WTC11 (cell line): Measurements from ENCODE around the gene TRMT2A. TPM values are rescaled to one million over a fixed set of nuclear protein-coding genes. Genes with fewer than 3 reads are reported as not detected.

Experiments used
- ATAC-seq: fragments of 200-7000 bp; cut with Tn5 transposase; 2 replicates; pipeline ENCODE4 v1.10.0; 2021; ENCODE audit warnings: mild to moderate bottlenecking, moderate library complexity
- CTCF ChIA-PET: fragments of 300-600 bp; sonication (Branson Sonifier 250); formaldehyde crosslinking; loops from one replicate; lab custom pipeline; 2021; ENCODE audit warnings: antibody characterized with exemption; lab: Charles Lee
- POLR2A ChIA-PET: fragments of 350-600 bp; sonication (Branson Sonifier 250); formaldehyde crosslinking; loops from one replicate; lab custom pipeline; 2021; ENCODE audit warnings: antibody characterized with exemption; lab: Charles Lee
- DNase-seq: peaks from one replicate; pipeline ENCODE4 v3.0.0; 2021; ENCODE audit warnings: low spot score
- H3K27ac Mint-ChIP-seq: 2 replicates; pipeline ENCODE4 v1.8.0; 2021; ENCODE audit warnings: mixed read lengths
- H3K27me3 Mint-ChIP-seq: 2 replicates; pipeline ENCODE4 v1.8.0; 2021; ENCODE audit warnings: low read depth, mild to moderate bottlenecking, moderate library complexity, mixed read lengths
- H3K36me3 Mint-ChIP-seq: 2 replicates; pipeline ENCODE4 v1.8.0; 2021; ENCODE audit warnings: mixed read lengths
- H3K4me1 Mint-ChIP-seq: 2 replicates; pipeline ENCODE4 v1.8.0; 2022; ENCODE audit warnings: mixed read lengths
- H3K4me3 Mint-ChIP-seq: 2 replicates; pipeline ENCODE4 v1.8.0; 2021; ENCODE audit warnings: mild to moderate bottlenecking, moderate library complexity, mixed read lengths
- H3K9me3 Mint-ChIP-seq: 2 replicates; pipeline ENCODE4 v1.8.0; 2021; ENCODE audit warnings: mixed read lengths
- CBFB ChIP-seq: sonication (generic); formaldehyde crosslinking; IDR thresholded peaks from 2 replicates; pipeline ENCODE4 v1.8.1; 2022; ENCODE audit warnings: mild to moderate bottlenecking, low read depth, missing genetic modification reagents
- CREB1 ChIP-seq: sonication (generic); formaldehyde crosslinking; IDR thresholded peaks from 2 replicates; pipeline ENCODE4 v1.8.0; 2023; ENCODE audit warnings: mild to moderate bottlenecking, missing genetic modification reagents
- CREM ChIP-seq: sonication (generic); formaldehyde crosslinking; IDR thresholded peaks from 2 replicates; pipeline ENCODE4 v1.8.1; 2022; ENCODE audit warnings: mild to moderate bottlenecking, missing genetic modification reagents, moderate library complexity
- FOXK1 ChIP-seq: sonication (generic); formaldehyde crosslinking; IDR thresholded peaks from 2 replicates; pipeline ENCODE4 v1.8.0; 2022; ENCODE audit warnings: mild to moderate bottlenecking, moderate library complexity, missing genetic modification reagents
- NR2C2 ChIP-seq: sonication (generic); formaldehyde crosslinking; IDR thresholded peaks from 2 replicates; pipeline ENCODE4 v1.8.0; 2022; ENCODE audit warnings: mild to moderate bottlenecking, missing genetic modification reagents
- PRRX2 ChIP-seq: fragments of 250-450 bp; sonication (Bioruptor Pico); IDR thresholded peaks from 2 replicates; pipeline ENCODE4 v1.8.0; 2021; ENCODE audit warnings: mild to moderate bottlenecking
- SMAD4 ChIP-seq: sonication (generic); formaldehyde crosslinking; IDR thresholded peaks from 2 replicates; pipeline ENCODE4 v1.8.0; 2022; ENCODE audit warnings: mild to moderate bottlenecking, missing genetic modification reagents
- SOX15 ChIP-seq: fragments of 250-450 bp; sonication (Bioruptor Pico); IDR thresholded peaks from 2 replicates; pipeline ENCODE4 v1.9.0; 2021; ENCODE audit warnings: mild to moderate bottlenecking
- TCF7 ChIP-seq: sonication (generic); formaldehyde crosslinking; IDR thresholded peaks from 2 replicates; pipeline ENCODE4 v1.8.0; 2022; ENCODE audit warnings: mild to moderate bottlenecking, low read depth, missing genetic modification reagents, moderate library complexity
- total RNA-seq: library from RNA; stranded (reverse); gene quantifications from 3 replicates; pipeline ENCODE4 v1.2.3, GENCODE V29; 2021
- TF ChIP-seq, protein P1 (sequence below): fragments of 250-450 bp; sonication (Bioruptor Pico); IDR thresholded peaks from 2 replicates; pipeline ENCODE4 v1.9.0; 2021; ENCODE audit warnings: mild to moderate bottlenecking
- TF ChIP-seq, protein P2 (sequence below): sonication (generic); formaldehyde crosslinking; IDR thresholded peaks from 2 replicates; pipeline ENCODE4 v1.8.0; 2023; ENCODE audit warnings: missing genetic modification reagents, mild to moderate bottlenecking, borderline replicate concordance
- TF ChIP-seq, protein P3 (sequence below): fragments of 250-450 bp; sonication (Bioruptor Pico); IDR thresholded peaks from 2 replicates; pipeline ENCODE4 v1.9.0; 2021; ENCODE audit warnings: mild to moderate bottlenecking, borderline replicate concordance
- TF ChIP-seq, protein P4 (sequence below): sonication (generic); formaldehyde crosslinking; IDR thresholded peaks from 2 replicates; pipeline ENCODE4 v1.8.1; 2023; ENCODE audit warnings: mild to moderate bottlenecking, missing genetic modification reagents, moderate library complexity
- TF ChIP-seq, protein P5 (sequence below): sonication (generic); formaldehyde crosslinking; IDR thresholded peaks from 2 replicates; pipeline ENCODE4 v1.8.1; 2023; ENCODE audit warnings: mild to moderate bottlenecking, missing genetic modification reagents, moderate library complexity
- TF ChIP-seq, protein P6 (sequence below): fragments of 250-450 bp; sonication (Bioruptor Pico); IDR thresholded peaks from 2 replicates; pipeline ENCODE4 v1.8.0; 2021; ENCODE audit warnings: mild to moderate bottlenecking
- TF ChIP-seq, protein P7 (sequence below): sonication (generic); formaldehyde crosslinking; IDR thresholded peaks from 2 replicates; pipeline ENCODE4 v1.8.0; 2023; ENCODE audit warnings: missing genetic modification reagents
- TF ChIP-seq, protein P8 (sequence below): sonication (generic); formaldehyde crosslinking; IDR thresholded peaks from 2 replicates; pipeline ENCODE4 v1.8.1; 2023; ENCODE audit warnings: mild to moderate bottlenecking, missing genetic modification reagents

The TRMT2A gene
- total RNA-seq, 1 experiment from 2014 or later: 68.6 TPM

DNA sequence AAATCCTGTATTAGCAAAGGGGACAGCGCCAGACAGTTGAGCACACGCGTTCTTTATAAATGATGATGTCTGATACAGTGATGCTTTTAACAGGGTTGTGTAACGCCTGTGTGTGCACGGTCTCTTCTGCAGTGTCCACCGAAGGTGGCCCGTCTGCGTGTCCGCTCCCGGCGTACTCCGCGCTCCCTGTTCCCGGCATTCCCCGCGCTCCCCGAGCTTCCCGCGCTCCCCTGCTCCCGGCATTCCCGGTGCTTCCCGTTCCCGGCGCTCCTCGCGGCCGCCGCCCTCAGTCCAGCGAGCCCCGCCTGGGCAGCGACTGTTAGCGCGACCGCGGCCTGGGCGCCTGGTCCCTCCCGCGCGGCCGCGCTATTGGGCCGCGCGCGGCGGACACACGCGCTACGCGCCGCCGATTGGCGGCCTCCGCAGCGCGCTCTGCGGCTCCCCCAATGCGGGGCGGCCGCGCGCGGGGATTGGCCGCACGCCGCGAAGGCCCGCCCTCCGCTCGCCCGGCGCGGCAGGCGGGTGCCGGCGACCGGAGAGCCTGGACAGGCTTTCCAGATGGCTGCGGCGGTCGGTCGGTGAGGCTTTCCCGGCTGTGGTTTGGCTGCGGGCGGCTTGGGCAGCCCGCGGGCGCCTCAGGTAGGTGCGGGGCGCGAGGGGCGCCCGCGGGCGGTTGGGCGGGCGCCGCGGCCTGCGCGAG is 37.1 kb downstream of the TRMT2A start, which contains the start of gene DGCR8:
Gene DGCR8 (plus strand): TSS at position 497 of the 700 bp plus-strand sequence. CDS start 5,723 bp downstream, outside the sequence.
- CTCF ChIA-PET: interaction anchor here (0.5 to 1.0 kb wide), 6 partner anchors 37 to 126 kb away, joined by 4 to 7 read pairs (median 5); partner anchors contain the start of gene TRMT2A
- POLR2A ChIA-PET: interaction anchor here (0.6 to 1.5 kb wide), 2 partner anchors 64 to 94 kb away, joined by 3 to 6 read pairs; no protein-coding TSS in a partner anchor
- peaks cover 38% of the 10 kb centered on the region for H3K4me1 Mint-ChIP-seq
- H3K36me3 Mint-ChIP-seq: no peaks in the 10 kb centered on the region
- peak within 1 kb of the TSS; percentile 91 for H3K4me3 Mint-ChIP-seq
- H3K27me3 Mint-ChIP-seq: no peaks in the 10 kb centered on the region; the same call in 1 of the 2 replicates
- peak; percentile 89 for DNase-seq
- peak; percentile 92 for ATAC-seq
- H3K27ac Mint-ChIP-seq: peak within 1 kb of the TSS; percentile 90
- no peaks in the 10 kb centered on the region for H3K9me3 Mint-ChIP-seq
- TF ChIP-seq, protein P1, sequence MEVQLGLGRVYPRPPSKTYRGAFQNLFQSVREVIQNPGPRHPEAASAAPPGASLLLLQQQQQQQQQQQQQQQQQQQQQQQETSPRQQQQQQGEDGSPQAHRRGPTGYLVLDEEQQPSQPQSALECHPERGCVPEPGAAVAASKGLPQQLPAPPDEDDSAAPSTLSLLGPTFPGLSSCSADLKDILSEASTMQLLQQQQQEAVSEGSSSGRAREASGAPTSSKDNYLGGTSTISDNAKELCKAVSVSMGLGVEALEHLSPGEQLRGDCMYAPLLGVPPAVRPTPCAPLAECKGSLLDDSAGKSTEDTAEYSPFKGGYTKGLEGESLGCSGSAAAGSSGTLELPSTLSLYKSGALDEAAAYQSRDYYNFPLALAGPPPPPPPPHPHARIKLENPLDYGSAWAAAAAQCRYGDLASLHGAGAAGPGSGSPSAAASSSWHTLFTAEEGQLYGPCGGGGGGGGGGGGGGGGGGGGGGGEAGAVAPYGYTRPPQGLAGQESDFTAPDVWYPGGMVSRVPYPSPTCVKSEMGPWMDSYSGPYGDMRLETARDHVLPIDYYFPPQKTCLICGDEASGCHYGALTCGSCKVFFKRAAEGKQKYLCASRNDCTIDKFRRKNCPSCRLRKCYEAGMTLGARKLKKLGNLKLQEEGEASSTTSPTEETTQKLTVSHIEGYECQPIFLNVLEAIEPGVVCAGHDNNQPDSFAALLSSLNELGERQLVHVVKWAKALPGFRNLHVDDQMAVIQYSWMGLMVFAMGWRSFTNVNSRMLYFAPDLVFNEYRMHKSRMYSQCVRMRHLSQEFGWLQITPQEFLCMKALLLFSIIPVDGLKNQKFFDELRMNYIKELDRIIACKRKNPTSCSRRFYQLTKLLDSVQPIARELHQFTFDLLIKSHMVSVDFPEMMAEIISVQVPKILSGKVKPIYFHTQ: no peak
- TF ChIP-seq TCF7 (CRISPR knock-in tag): no peak
- TF ChIP-seq NR2C2 (CRISPR knock-in tag): no peak
- no peak for TF ChIP-seq CREB1 (CRISPR knock-in tag)
- TF ChIP-seq, protein P2, sequence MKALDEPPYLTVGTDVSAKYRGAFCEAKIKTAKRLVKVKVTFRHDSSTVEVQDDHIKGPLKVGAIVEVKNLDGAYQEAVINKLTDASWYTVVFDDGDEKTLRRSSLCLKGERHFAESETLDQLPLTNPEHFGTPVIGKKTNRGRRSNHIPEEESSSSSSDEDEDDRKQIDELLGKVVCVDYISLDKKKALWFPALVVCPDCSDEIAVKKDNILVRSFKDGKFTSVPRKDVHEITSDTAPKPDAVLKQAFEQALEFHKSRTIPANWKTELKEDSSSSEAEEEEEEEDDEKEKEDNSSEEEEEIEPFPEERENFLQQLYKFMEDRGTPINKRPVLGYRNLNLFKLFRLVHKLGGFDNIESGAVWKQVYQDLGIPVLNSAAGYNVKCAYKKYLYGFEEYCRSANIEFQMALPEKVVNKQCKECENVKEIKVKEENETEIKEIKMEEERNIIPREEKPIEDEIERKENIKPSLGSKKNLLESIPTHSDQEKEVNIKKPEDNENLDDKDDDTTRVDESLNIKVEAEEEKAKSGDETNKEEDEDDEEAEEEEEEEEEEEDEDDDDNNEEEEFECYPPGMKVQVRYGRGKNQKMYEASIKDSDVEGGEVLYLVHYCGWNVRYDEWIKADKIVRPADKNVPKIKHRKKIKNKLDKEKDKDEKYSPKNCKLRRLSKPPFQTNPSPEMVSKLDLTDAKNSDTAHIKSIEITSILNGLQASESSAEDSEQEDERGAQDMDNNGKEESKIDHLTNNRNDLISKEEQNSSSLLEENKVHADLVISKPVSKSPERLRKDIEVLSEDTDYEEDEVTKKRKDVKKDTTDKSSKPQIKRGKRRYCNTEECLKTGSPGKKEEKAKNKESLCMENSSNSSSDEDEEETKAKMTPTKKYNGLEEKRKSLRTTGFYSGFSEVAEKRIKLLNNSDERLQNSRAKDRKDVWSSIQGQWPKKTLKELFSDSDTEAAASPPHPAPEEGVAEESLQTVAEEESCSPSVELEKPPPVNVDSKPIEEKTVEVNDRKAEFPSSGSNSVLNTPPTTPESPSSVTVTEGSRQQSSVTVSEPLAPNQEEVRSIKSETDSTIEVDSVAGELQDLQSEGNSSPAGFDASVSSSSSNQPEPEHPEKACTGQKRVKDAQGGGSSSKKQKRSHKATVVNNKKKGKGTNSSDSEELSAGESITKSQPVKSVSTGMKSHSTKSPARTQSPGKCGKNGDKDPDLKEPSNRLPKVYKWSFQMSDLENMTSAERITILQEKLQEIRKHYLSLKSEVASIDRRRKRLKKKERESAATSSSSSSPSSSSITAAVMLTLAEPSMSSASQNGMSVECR (CRISPR knock-in tag): no peak; the same call in 1 of the 2 replicates
- peak; percentile 77; the same call in 1 of the 2 replicates for TF ChIP-seq FOXK1 (CRISPR knock-in tag)
- TF ChIP-seq, protein P3, sequence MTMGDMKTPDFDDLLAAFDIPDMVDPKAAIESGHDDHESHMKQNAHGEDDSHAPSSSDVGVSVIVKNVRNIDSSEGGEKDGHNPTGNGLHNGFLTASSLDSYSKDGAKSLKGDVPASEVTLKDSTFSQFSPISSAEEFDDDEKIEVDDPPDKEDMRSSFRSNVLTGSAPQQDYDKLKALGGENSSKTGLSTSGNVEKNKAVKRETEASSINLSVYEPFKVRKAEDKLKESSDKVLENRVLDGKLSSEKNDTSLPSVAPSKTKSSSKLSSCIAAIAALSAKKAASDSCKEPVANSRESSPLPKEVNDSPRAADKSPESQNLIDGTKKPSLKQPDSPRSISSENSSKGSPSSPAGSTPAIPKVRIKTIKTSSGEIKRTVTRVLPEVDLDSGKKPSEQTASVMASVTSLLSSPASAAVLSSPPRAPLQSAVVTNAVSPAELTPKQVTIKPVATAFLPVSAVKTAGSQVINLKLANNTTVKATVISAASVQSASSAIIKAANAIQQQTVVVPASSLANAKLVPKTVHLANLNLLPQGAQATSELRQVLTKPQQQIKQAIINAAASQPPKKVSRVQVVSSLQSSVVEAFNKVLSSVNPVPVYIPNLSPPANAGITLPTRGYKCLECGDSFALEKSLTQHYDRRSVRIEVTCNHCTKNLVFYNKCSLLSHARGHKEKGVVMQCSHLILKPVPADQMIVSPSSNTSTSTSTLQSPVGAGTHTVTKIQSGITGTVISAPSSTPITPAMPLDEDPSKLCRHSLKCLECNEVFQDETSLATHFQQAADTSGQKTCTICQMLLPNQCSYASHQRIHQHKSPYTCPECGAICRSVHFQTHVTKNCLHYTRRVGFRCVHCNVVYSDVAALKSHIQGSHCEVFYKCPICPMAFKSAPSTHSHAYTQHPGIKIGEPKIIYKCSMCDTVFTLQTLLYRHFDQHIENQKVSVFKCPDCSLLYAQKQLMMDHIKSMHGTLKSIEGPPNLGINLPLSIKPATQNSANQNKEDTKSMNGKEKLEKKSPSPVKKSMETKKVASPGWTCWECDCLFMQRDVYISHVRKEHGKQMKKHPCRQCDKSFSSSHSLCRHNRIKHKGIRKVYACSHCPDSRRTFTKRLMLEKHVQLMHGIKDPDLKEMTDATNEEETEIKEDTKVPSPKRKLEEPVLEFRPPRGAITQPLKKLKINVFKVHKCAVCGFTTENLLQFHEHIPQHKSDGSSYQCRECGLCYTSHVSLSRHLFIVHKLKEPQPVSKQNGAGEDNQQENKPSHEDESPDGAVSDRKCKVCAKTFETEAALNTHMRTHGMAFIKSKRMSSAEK: no peak
- TF ChIP-seq PRRX2 (CRISPR knock-in tag): no peak
- no peak for TF ChIP-seq SMAD4
- TF ChIP-seq CBFB (CRISPR knock-in tag): no peak
- TF ChIP-seq, protein P4, sequence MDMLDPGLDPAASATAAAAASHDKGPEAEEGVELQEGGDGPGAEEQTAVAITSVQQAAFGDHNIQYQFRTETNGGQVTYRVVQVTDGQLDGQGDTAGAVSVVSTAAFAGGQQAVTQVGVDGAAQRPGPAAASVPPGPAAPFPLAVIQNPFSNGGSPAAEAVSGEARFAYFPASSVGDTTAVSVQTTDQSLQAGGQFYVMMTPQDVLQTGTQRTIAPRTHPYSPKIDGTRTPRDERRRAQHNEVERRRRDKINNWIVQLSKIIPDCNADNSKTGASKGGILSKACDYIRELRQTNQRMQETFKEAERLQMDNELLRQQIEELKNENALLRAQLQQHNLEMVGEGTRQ (CRISPR knock-in tag): no peak
- TF ChIP-seq, protein P5, sequence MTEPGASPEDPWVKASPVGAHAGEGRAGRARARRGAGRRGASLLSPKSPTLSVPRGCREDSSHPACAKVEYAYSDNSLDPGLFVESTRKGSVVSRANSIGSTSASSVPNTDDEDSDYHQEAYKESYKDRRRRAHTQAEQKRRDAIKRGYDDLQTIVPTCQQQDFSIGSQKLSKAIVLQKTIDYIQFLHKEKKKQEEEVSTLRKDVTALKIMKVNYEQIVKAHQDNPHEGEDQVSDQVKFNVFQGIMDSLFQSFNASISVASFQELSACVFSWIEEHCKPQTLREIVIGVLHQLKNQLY (CRISPR knock-in tag): no peak
- peak; percentile 64 for TF ChIP-seq CREM
- TF ChIP-seq, protein P6, sequence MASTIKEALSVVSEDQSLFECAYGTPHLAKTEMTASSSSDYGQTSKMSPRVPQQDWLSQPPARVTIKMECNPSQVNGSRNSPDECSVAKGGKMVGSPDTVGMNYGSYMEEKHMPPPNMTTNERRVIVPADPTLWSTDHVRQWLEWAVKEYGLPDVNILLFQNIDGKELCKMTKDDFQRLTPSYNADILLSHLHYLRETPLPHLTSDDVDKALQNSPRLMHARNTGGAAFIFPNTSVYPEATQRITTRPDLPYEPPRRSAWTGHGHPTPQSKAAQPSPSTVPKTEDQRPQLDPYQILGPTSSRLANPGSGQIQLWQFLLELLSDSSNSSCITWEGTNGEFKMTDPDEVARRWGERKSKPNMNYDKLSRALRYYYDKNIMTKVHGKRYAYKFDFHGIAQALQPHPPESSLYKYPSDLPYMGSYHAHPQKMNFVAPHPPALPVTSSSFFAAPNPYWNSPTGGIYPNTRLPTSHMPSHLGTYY (CRISPR knock-in tag): no peak
- TF ChIP-seq, protein P7, sequence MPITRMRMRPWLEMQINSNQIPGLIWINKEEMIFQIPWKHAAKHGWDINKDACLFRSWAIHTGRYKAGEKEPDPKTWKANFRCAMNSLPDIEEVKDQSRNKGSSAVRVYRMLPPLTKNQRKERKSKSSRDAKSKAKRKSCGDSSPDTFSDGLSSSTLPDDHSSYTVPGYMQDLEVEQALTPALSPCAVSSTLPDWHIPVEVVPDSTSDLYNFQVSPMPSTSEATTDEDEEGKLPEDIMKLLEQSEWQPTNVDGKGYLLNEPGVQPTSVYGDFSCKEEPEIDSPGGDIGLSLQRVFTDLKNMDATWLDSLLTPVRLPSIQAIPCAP (CRISPR knock-in tag): no peak
- TF ChIP-seq, protein P8, sequence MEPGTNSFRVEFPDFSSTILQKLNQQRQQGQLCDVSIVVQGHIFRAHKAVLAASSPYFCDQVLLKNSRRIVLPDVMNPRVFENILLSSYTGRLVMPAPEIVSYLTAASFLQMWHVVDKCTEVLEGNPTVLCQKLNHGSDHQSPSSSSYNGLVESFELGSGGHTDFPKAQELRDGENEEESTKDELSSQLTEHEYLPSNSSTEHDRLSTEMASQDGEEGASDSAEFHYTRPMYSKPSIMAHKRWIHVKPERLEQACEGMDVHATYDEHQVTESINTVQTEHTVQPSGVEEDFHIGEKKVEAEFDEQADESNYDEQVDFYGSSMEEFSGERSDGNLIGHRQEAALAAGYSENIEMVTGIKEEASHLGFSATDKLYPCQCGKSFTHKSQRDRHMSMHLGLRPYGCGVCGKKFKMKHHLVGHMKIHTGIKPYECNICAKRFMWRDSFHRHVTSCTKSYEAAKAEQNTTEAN: 0 out of 2 replicates have a peak, but pooled peaks have one; percentile 28
- no peak for TF ChIP-seq SOX15 (CRISPR knock-in tag)
